ENCODE data around the gene SLC25A25. TPM values are rescaled to one million over a fixed set of nuclear protein-coding genes. Genes with fewer than 3 reads are reported as not detected.

The SLC25A25 gene
- total and polyA plus RNA-seq, 9 of the 15 experiments (the other 6 are each of a cell fraction or from before 2014, with no cell fraction given) = 0.07 to 35.9 (median 23.2) TPM

DNA sequence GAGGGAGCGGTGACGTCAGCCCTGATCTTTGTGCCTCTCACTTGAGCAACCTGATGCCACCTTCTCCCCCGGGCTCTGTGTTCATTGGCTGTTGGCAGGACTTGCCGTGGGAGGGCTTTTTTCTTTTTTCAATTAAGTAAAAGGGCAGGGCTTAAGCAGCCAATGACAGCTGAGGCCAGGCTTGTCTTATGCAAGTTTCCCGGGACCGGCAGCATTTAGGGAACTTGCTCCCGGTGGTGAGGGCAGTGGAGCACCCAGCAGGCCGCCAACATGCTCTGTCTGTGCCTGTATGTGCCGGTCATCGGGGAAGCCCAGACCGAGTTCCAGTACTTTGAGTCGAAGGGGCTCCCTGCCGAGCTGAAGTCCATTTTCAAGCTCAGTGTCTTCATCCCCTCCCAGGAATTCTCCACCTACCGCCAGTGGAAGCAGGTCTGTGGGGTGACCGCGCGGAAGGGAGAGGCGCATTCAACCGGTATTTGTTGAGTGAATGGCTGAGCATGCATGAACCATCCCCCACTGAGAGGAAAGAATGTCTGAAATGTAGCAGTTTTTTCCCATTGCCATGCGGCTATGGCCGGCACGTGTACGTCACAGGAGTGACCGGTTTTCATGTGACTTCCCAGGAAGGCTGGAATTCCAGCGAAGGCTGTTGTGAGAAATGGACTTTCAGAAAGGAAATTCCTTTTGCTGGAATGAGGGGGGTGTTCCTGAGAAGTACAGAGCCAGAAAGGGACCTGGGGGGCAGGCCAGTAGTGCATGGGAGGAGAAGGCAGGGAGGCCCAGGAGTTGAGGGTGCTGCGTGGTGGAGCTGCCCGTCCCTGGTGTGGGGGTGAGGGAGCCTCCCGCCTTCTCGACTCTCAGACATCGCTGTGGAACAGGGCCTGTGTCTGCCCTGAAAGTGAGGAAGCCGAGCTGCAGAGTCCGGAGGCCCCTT lies 30.5 kb downstream of the SLC25A25 start (continued):
- TF ChIP-seq, protein P1, sequence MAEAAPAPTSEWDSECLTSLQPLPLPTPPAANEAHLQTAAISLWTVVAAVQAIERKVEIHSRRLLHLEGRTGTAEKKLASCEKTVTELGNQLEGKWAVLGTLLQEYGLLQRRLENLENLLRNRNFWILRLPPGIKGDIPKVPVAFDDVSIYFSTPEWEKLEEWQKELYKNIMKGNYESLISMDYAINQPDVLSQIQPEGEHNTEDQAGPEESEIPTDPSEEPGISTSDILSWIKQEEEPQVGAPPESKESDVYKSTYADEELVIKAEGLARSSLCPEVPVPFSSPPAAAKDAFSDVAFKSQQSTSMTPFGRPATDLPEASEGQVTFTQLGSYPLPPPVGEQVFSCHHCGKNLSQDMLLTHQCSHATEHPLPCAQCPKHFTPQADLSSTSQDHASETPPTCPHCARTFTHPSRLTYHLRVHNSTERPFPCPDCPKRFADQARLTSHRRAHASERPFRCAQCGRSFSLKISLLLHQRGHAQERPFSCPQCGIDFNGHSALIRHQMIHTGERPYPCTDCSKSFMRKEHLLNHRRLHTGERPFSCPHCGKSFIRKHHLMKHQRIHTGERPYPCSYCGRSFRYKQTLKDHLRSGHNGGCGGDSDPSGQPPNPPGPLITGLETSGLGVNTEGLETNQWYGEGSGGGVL (CRISPR knock-in tag; IDR thresholded peaks at IDR 0.05) = no peak
- TF ChIP-seq NCOR1 (IDR thresholded peaks at IDR 0.05) (no peak), ZNF77 (CRISPR knock-in tag; IDR thresholded peaks at IDR 0.05) (no peak), TAF7 (tag; IDR thresholded peaks at IDR 0.05) (no peak), KDM2B (CRISPR knock-in tag; IDR thresholded peaks at IDR 0.05) (no peak), E2F8 (IDR thresholded peaks at IDR 0.05; ENCODE audit: low read depth, partially characterized antibody) (no peak), POLR2B (IDR thresholded peaks at IDR 0.05; ENCODE audit: low read depth, partially characterized antibody) (peak; percentile 38), NCOA6 (IDR thresholded peaks at IDR 0.05) (no peak), BCOR (IDR thresholded peaks at IDR 0.05) (no peak), ZBTB26 (CRISPR knock-in tag; IDR thresholded peaks at IDR 0.05) (no peak), CBX3 (IDR thresholded peaks at IDR 0.05; ENCODE audit: borderline replicate concordance in 1 of 2, low read length in 2 of 2) (no peak)
- TF ChIP-seq, protein P2, sequence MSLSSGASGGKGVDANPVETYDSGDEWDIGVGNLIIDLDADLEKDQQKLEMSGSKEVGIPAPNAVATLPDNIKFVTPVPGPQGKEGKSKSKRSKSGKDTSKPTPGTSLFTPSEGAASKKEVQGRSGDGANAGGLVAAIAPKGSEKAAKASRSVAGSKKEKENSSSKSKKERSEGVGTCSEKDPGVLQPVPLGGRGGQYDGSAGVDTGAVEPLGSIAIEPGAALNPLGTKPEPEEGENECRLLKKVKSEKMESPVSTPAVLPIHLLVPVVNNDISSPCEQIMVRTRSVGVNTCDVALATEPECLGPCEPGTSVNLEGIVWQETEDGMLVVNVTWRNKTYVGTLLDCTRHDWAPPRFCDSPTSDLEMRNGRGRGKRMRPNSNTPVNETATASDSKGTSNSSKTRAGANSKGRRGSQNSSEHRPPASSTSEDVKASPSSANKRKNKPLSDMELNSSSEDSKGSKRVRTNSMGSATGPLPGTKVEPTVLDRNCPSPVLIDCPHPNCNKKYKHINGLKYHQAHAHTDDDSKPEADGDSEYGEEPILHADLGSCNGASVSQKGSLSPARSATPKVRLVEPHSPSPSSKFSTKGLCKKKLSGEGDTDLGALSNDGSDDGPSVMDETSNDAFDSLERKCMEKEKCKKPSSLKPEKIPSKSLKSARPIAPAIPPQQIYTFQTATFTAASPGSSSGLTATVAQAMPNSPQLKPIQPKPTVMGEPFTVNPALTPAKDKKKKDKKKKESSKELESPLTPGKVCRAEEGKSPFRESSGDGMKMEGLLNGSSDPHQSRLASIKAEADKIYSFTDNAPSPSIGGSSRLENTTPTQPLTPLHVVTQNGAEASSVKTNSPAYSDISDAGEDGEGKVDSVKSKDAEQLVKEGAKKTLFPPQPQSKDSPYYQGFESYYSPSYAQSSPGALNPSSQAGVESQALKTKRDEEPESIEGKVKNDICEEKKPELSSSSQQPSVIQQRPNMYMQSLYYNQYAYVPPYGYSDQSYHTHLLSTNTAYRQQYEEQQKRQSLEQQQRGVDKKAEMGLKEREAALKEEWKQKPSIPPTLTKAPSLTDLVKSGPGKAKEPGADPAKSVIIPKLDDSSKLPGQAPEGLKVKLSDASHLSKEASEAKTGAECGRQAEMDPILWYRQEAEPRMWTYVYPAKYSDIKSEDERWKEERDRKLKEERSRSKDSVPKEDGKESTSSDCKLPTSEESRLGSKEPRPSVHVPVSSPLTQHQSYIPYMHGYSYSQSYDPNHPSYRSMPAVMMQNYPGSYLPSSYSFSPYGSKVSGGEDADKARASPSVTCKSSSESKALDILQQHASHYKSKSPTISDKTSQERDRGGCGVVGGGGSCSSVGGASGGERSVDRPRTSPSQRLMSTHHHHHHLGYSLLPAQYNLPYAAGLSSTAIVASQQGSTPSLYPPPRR (CRISPR knock-in tag; IDR thresholded peaks at IDR 0.05; ENCODE audit: borderline replicate concordance) = no peak
- TF ChIP-seq, protein P3, sequence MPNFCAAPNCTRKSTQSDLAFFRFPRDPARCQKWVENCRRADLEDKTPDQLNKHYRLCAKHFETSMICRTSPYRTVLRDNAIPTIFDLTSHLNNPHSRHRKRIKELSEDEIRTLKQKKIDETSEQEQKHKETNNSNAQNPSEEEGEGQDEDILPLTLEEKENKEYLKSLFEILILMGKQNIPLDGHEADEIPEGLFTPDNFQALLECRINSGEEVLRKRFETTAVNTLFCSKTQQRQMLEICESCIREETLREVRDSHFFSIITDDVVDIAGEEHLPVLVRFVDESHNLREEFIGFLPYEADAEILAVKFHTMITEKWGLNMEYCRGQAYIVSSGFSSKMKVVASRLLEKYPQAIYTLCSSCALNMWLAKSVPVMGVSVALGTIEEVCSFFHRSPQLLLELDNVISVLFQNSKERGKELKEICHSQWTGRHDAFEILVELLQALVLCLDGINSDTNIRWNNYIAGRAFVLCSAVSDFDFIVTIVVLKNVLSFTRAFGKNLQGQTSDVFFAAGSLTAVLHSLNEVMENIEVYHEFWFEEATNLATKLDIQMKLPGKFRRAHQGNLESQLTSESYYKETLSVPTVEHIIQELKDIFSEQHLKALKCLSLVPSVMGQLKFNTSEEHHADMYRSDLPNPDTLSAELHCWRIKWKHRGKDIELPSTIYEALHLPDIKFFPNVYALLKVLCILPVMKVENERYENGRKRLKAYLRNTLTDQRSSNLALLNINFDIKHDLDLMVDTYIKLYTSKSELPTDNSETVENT (CRISPR knock-in tag; IDR thresholded peaks at IDR 0.05) = no peak
